Astrocyte (in vitro differentiated cells and primary cell): ENCODE results near the gene HYAL1.

Source experiments
- CTCF ChIP-seq: IDR thresholded peaks from 2 replicates; pipeline ENCODE4 v1.5.1; 2011; ENCODE audit warnings: low read depth, mild to moderate bottlenecking, inconsistent platforms, low read length, moderate library complexity; ENCODE audit not compliant: insufficient read depth
- EZH2 ChIP-seq: IDR thresholded peaks from 2 replicates; pipeline ENCODE4 v1.6.1; 2012; ENCODE audit warnings: mild to moderate bottlenecking, low read length, inconsistent platforms; ENCODE audit not compliant: insufficient read depth

GRCh38 chr3:50259432-50260026 lies 43.8 kb downstream of the HYAL1 start:
- TF ChIP-seq CTCF = no peak
- TF ChIP-seq EZH2 = no peak
